PC-9 (cell line): ENCODE results near the gene IGF2R.

Experiments
- CTCF ChIP-seq: fragments of 200-600 bp; sonication (generic); conservative IDR thresholded peaks from 2 replicates; pipeline ENCODE4 v1.6.1; 2017; ENCODE audit warnings: mixed run types, antibody characterized with exemption, mild to moderate bottlenecking, moderate library complexity
- EZH2 ChIP-seq: fragments of 200-600 bp; sonication (generic); IDR thresholded peaks from 2 replicates; pipeline ENCODE4 v1.8.0; 2017; ENCODE audit warnings: antibody characterized with exemption, low read depth

DNA sequence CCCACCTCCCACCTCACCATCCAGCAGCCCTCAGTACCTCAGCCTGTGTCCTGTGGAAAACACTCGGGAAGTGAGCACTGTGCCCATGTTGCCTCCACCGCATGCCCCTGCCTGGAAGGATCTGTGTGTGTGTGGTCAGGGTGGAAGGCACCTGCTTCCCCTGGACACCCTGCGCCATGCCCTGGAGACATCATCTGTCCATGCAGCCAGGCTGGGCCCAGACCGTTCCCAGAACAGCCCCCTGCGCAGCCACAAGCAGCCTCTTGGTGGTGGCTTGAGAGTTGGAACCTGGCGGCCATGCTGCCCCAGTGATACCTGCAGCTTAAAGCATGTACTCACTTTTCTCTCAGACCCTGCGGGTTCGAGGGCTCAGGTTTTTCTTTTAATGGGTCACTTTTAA is 117.9 kb downstream of the IGF2R start:
- TF ChIP-seq CTCF: no peak
- TF ChIP-seq EZH2: no peak
